ENCODE measurements around the gene PLXNA2.

DNA sequence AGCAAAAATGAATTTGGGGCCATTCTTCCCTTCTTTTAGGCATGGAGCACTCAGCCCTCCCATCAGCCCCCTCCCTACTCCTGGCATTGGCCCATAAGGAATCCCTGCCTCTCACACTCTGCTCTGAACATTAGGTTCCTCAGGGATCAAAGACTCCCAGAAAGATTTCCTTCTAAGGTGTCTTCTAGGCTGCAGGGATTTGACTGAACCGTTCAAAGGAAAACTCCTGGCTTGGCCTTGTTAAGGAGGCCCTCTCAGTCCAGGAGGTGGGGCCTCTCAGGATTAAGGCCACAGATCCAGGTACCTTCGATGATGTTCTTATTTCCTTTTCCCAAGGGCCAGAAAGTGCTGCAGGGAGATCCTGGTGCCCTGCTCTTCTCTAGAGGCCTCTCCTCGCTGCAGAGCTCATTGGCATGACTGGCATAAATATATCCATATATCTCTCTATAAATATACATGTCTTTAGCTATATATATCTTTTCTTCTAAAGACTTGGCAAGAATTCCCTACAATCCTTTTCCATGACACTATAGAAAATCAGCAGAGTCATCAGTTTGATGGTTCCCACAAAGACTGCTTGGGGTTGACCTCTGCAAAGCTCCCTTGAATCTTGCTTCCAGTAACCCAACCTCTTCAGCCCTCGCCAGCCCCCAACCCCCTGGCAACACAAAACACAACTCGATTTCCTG is 59.1 kb downstream of the PLXNA2 start:
- TF ChIP-seq, protein P1, sequence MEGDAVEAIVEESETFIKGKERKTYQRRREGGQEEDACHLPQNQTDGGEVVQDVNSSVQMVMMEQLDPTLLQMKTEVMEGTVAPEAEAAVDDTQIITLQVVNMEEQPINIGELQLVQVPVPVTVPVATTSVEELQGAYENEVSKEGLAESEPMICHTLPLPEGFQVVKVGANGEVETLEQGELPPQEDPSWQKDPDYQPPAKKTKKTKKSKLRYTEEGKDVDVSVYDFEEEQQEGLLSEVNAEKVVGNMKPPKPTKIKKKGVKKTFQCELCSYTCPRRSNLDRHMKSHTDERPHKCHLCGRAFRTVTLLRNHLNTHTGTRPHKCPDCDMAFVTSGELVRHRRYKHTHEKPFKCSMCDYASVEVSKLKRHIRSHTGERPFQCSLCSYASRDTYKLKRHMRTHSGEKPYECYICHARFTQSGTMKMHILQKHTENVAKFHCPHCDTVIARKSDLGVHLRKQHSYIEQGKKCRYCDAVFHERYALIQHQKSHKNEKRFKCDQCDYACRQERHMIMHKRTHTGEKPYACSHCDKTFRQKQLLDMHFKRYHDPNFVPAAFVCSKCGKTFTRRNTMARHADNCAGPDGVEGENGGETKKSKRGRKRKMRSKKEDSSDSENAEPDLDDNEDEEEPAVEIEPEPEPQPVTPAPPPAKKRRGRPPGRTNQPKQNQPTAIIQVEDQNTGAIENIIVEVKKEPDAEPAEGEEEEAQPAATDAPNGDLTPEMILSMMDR (IDR thresholded peaks at IDR 0.05) = no peak
- peak in 1 of 2 experiments; percentile 42; a peak in 1 of 4 replicates for TF ChIP-seq EP300 (IDR thresholded peaks at IDR 0.05; ENCODE audit: borderline replicate concordance in 1 of 2, low read depth in 1 of 2, low read length in 1 of 2)
- TF ChIP-seq, protein P2, sequence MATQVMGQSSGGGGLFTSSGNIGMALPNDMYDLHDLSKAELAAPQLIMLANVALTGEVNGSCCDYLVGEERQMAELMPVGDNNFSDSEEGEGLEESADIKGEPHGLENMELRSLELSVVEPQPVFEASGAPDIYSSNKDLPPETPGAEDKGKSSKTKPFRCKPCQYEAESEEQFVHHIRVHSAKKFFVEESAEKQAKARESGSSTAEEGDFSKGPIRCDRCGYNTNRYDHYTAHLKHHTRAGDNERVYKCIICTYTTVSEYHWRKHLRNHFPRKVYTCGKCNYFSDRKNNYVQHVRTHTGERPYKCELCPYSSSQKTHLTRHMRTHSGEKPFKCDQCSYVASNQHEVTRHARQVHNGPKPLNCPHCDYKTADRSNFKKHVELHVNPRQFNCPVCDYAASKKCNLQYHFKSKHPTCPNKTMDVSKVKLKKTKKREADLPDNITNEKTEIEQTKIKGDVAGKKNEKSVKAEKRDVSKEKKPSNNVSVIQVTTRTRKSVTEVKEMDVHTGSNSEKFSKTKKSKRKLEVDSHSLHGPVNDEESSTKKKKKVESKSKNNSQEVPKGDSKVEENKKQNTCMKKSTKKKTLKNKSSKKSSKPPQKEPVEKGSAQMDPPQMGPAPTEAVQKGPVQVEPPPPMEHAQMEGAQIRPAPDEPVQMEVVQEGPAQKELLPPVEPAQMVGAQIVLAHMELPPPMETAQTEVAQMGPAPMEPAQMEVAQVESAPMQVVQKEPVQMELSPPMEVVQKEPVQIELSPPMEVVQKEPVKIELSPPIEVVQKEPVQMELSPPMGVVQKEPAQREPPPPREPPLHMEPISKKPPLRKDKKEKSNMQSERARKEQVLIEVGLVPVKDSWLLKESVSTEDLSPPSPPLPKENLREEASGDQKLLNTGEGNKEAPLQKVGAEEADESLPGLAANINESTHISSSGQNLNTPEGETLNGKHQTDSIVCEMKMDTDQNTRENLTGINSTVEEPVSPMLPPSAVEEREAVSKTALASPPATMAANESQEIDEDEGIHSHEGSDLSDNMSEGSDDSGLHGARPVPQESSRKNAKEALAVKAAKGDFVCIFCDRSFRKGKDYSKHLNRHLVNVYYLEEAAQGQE (IDR thresholded peaks at IDR 0.05; ENCODE audit: low read depth, low read length) = no peak
- no peak for TF ChIP-seq USF2 (IDR thresholded peaks at IDR 0.05; ENCODE audit: borderline replicate concordance, low read depth, low read length)
- TF ChIP-seq NRF1 (IDR thresholded peaks at IDR 0.05; ENCODE audit: low read depth, low read length) = no peak

Measured in SK-N-SH (cell line).